ENCODE results near the gene FSD1. TPM values are rescaled to one million over a fixed set of nuclear protein-coding genes. Genes with fewer than 3 reads are reported as not detected.
A peak's percentile ranks its signal among the peaks of the same experiment; 100 is the strongest.

The FSD1 gene
- total RNA-seq, 1 experiment from 2014 or later = 24.7 TPM

- Histone ChIP-seq H3K27me3 (no peaks in the 10 kb centered on the region), H3K36me3 (no peaks in the 10 kb centered on the region), H3K27ac (no peak overlapping the region), H3K4me3 (no peak overlapping the region), H3K4me1 (peaks cover 11% of the 10 kb centered on the region), H3K9me3 (replicated peaks) (no peaks in the 10 kb centered on the region)
- DNase-seq = peak; percentile 44 to 55
Measured at GRCh38 chr19:4297901-4298809, 6.2 kb upstream of the FSD1 start.

GRCh38 chr19:4298810-4299550, 5.4 kb upstream of the FSD1 start:
- Histone ChIP-seq H3K4me3 (no peak overlapping the region), H3K27me3 (no peaks in the 10 kb centered on the region), H3K9me3 (replicated peaks) (no peaks in the 10 kb centered on the region), H3K4me1 (peaks cover 11% of the 10 kb centered on the region), H3K36me3 (no peaks in the 10 kb centered on the region), H3K27ac (no peak overlapping the region)
- DNase-seq = no peak

- H3K4me1 ChIP-seq = peaks cover 11% of the 10 kb centered on the region
- no peak overlapping the region for H3K27ac ChIP-seq
- no peaks in the 10 kb centered on the region for H3K36me3 ChIP-seq
- H3K9me3 ChIP-seq (replicated peaks) = no peaks in the 10 kb centered on the region
- H3K27me3 ChIP-seq = no peaks in the 10 kb centered on the region
- DNase-seq = no peak
- H3K4me3 ChIP-seq = no peak overlapping the region
Measured at GRCh38 chr19:4300589-4300988, 3.8 kb upstream of the FSD1 start.

GRCh38 chr19:4301590-4302242, 2.7 kb upstream of the FSD1 start:
- Histone ChIP-seq H3K4me1 (peaks cover 8% of the 10 kb centered on the region), H3K4me3 (no peak overlapping the region), H3K9me3 (replicated peaks) (no peaks in the 10 kb centered on the region), H3K27me3 (no peaks in the 10 kb centered on the region), H3K27ac (no peak overlapping the region), H3K36me3 (no peaks in the 10 kb centered on the region)
- peak; percentile 70 to 85 for DNase-seq

- H3K4me3 ChIP-seq = no peak within 1 kb of the TSS
- no peak within 1 kb of the TSS for H3K27ac ChIP-seq
- no peaks in the 10 kb centered on the region for H3K36me3 ChIP-seq
- DNase-seq = peak in 1 of 2 experiments; percentile 41
- H3K4me1 ChIP-seq = peaks cover 7% of the 10 kb centered on the region
- H3K27me3 ChIP-seq = no peaks in the 10 kb centered on the region
- no peaks in the 10 kb centered on the region for H3K9me3 ChIP-seq (replicated peaks)
Measured at GRCh38 chr19:4302243-4302640, 2.2 kb upstream of the FSD1 start, which contains the start of gene TMIGD2. TMIGD2 (minus strand) TSS chr19:4302389; CDS start chr19:4302385, 4 bp downstream.

- H3K4me3 ChIP-seq = peak overlapping the region; percentile 54
- no peak for DNase-seq
- no peak overlapping the region for H3K27ac ChIP-seq
- no peaks in the 10 kb centered on the region for H3K27me3 ChIP-seq
- no peaks in the 10 kb centered on the region for H3K9me3 ChIP-seq (replicated peaks)
- no peaks in the 10 kb centered on the region for H3K36me3 ChIP-seq
- peaks cover 7% of the 10 kb centered on the region for H3K4me1 ChIP-seq
Measured at GRCh38 chr19:4303819-4304537, 420 bp upstream of the FSD1 start.

- no peaks in the 10 kb centered on the region for H3K9me3 ChIP-seq (replicated peaks)
- peaks cover 7% of the 10 kb centered on the region for H3K4me1 ChIP-seq
- DNase-seq = no peak
- no peaks in the 10 kb centered on the region for H3K27me3 ChIP-seq
- no peak overlapping the region for H3K27ac ChIP-seq
- peaks cover 2% of the 10 kb centered on the region; the same call in 1 of the 2 replicates for H3K36me3 ChIP-seq
- H3K4me3 ChIP-seq = no peak overlapping the region
Measured at GRCh38 chr19:4305257-4305612, 837 bp downstream of the FSD1 start.

- no peak overlapping the region for H3K4me3 ChIP-seq
- no peaks in the 10 kb centered on the region for H3K27me3 ChIP-seq
- H3K9me3 ChIP-seq (replicated peaks) = no peaks in the 10 kb centered on the region
- H3K27ac ChIP-seq = no peak overlapping the region
- peaks cover 7% of the 10 kb centered on the region; the same call in 1 of the 2 replicates for H3K36me3 ChIP-seq
- DNase-seq = no peak
- H3K4me1 ChIP-seq = peaks cover 7% of the 10 kb centered on the region
Measured at GRCh38 chr19:4305659-4306058, 1.3 kb downstream of the FSD1 start.

- no peaks in the 10 kb centered on the region for H3K27me3 ChIP-seq
- H3K4me3 ChIP-seq = no peak overlapping the region
- H3K27ac ChIP-seq = no peak overlapping the region
- no peaks in the 10 kb centered on the region for H3K4me1 ChIP-seq
- H3K9me3 ChIP-seq (replicated peaks) = no peaks in the 10 kb centered on the region
- peaks cover 13% of the 10 kb centered on the region; the same call in 1 of the 2 replicates for H3K36me3 ChIP-seq
- peak; percentile 42 to 45 for DNase-seq
Measured at GRCh38 chr19:4310247-4311121, 6.1 kb downstream of the FSD1 start.

GRCh38 chr19:4313847-4314490, 9.6 kb downstream of the FSD1 start:
- DNase-seq = no peak
- peaks cover 30% of the 10 kb centered on the region for H3K36me3 ChIP-seq
- H3K4me1 ChIP-seq = no peaks in the 10 kb centered on the region
- H3K27me3 ChIP-seq = no peaks in the 10 kb centered on the region
- H3K4me3 ChIP-seq = no peak overlapping the region
- no peaks in the 10 kb centered on the region for H3K9me3 ChIP-seq (replicated peaks)
- no peak overlapping the region for H3K27ac ChIP-seq

GRCh38 chr19:4316956-4317355, 12.6 kb downstream of the FSD1 start:
- H3K9me3 ChIP-seq (replicated peaks) = no peaks in the 10 kb centered on the region
- no peak for DNase-seq
- H3K4me3 ChIP-seq = no peak overlapping the region
- H3K4me1 ChIP-seq = no peaks in the 10 kb centered on the region
- peaks cover 17% of the 10 kb centered on the region for H3K36me3 ChIP-seq
- H3K27ac ChIP-seq = no peak overlapping the region
- no peaks in the 10 kb centered on the region for H3K27me3 ChIP-seq

GRCh38 chr19:4318460-4318859, 14.1 kb downstream of the FSD1 start:
- Histone ChIP-seq H3K4me3 (no peak overlapping the region), H3K27me3 (no peaks in the 10 kb centered on the region), H3K4me1 (no peaks in the 10 kb centered on the region), H3K9me3 (replicated peaks) (no peaks in the 10 kb centered on the region), H3K27ac (no peak overlapping the region), H3K36me3 (peaks cover 17% of the 10 kb centered on the region)
- DNase-seq = no peak

- H3K9me3 ChIP-seq (replicated peaks) = no peaks in the 10 kb centered on the region
- no peaks in the 10 kb centered on the region for H3K27me3 ChIP-seq
- no peak overlapping the region for H3K4me3 ChIP-seq
- DNase-seq = no peak
- peaks cover 17% of the 10 kb centered on the region for H3K36me3 ChIP-seq
- no peak overlapping the region for H3K27ac ChIP-seq
- no peaks in the 10 kb centered on the region for H3K4me1 ChIP-seq
Measured at GRCh38 chr19:4319067-4319718, 14.8 kb downstream of the FSD1 start.
